ENCODE results near the gene ZSCAN5B. TPM values are rescaled to one million over a fixed set of nuclear protein-coding genes. Genes with fewer than 3 reads are reported as not detected.

Gene ZSCAN5B
- total and polyA plus RNA-seq, 2 of the 13 experiments (the other 11 are each of a cell fraction or from before 2014, with no cell fraction given): not detected

- TF ChIP-seq ZNF605 (CRISPR knock-in tag; IDR thresholded peaks at IDR 0.05) (no peak), PAX8 (CRISPR knock-in tag; IDR thresholded peaks at IDR 0.05; ENCODE audit: borderline replicate concordance) (no peak), ZSCAN29 (CRISPR knock-in tag; conservative IDR thresholded peaks at IDR 0.05) (no peak), ZNF263 (CRISPR knock-in tag; IDR thresholded peaks at IDR 0.05) (peak; percentile 88), ZNF292 (CRISPR knock-in tag; IDR thresholded peaks at IDR 0.05; ENCODE audit: borderline replicate concordance, low read depth) (no peak), HIVEP1 (CRISPR knock-in tag; IDR thresholded peaks at IDR 0.05) (no peak), ZNF160 (CRISPR knock-in tag; IDR thresholded peaks at IDR 0.05) (no peak), STAG1 (CRISPR knock-in tag; IDR thresholded peaks at IDR 0.05) (peak; percentile 52; the same call in 1 of the 2 replicates), TCF7 (IDR thresholded peaks at IDR 0.05; ENCODE audit: low read depth) (no peak), TSC22D2 (CRISPR knock-in tag; IDR thresholded peaks at IDR 0.05; ENCODE audit: borderline replicate concordance) (no peak), ZNF574 (CRISPR knock-in tag; IDR thresholded peaks at IDR 0.05) (peak; percentile 35; the same call in 1 of the 2 replicates), HNF4G (IDR thresholded peaks at IDR 0.05; ENCODE audit: borderline replicate concordance, low read depth, low read length) (no peak), HNF4G (CRISPR knock-in tag; IDR thresholded peaks at IDR 0.05; ENCODE audit: borderline replicate concordance, low read depth) (no peak), ZNF768 (CRISPR knock-in tag; IDR thresholded peaks at IDR 0.05) (peak; percentile 16; the same call in 1 of the 2 replicates), EHMT2 (IDR thresholded peaks at IDR 0.05; ENCODE audit: borderline replicate concordance, low read depth, low read length) (no peak), ZNF597 (CRISPR knock-in tag; IDR thresholded peaks at IDR 0.05) (no peak), HES4 (CRISPR knock-in tag; IDR thresholded peaks at IDR 0.05; ENCODE audit: borderline replicate concordance) (0 out of 2 replicates have a peak, but pooled peaks have one; percentile 32), ZNF782 (CRISPR knock-in tag; IDR thresholded peaks at IDR 0.05; ENCODE audit: borderline replicate concordance) (no peak), SPEN (CRISPR knock-in tag; IDR thresholded peaks at IDR 0.05; ENCODE audit: low read depth) (no peak), ZFYVE20 (CRISPR knock-in tag; IDR thresholded peaks at IDR 0.05; ENCODE audit: borderline replicate concordance, low read depth) (no peak), ZBTB3 (CRISPR knock-in tag; IDR thresholded peaks at IDR 0.05; ENCODE audit: borderline replicate concordance, low read depth) (no peak), ZNF883 (CRISPR knock-in tag; IDR thresholded peaks at IDR 0.05; ENCODE audit: not compliant biosample characterization) (no peak), HOXA5 (CRISPR knock-in tag; IDR thresholded peaks at IDR 0.05) (no peak), ETV5 (CRISPR knock-in tag; IDR thresholded peaks at IDR 0.05; ENCODE audit: borderline replicate concordance) (no peak), CTCF (CRISPR knock-in tag; IDR thresholded peaks at IDR 0.05) (peak; percentile 76)
Observed at GRCh38 chr19:56155124-56155687, 42.4 kb downstream of the ZSCAN5B start (continued).
